Kidney (tissue), 14 donors: ENCODE data around the gene MYRIP. TPM values are rescaled to one million over a fixed set of nuclear protein-coding genes. Genes with fewer than 3 reads are reported as not detected.

Experiments
- DNase-seq, 5 donors: peaks; one replicate each; pipeline ENCODE4 v3.0.0-alpha.2; 2013 to 2020
- FAIRE-seq: peaks from 2 replicates; lab custom pipeline; 2012; peaks lifted over from hg19 to GRCh38; lab: Jason Lieb, UNC
- H3K27ac ChIP-seq, 2 donors: one replicate each; pipeline ENCODE4 v1.7.0; 2013; ENCODE audit warnings: low read depth in 2 of 2, low read length in 2 of 2, inconsistent platforms in 1 of 2
- H3K27me3 ChIP-seq: one replicate; pipeline ENCODE4 v1.7.1; 2013; ENCODE audit warnings: low read length, inconsistent platforms; ENCODE audit not compliant: control insufficient read depth, insufficient read depth
- H3K36me3 ChIP-seq, 3 donors: one replicate each; pipeline versions ENCODE4 v1.7.0 to v1.7.1; 2013; ENCODE audit warnings: low read length in 3 of 3, control low read depth in 1 of 3, inconsistent platforms in 1 of 3; ENCODE audit not compliant: insufficient read depth in 3 of 3, control insufficient read depth in 2 of 3
- H3K4me1 ChIP-seq, 3 donors: one replicate each; pipeline versions ENCODE4 v1.7.0 to v1.7.1; 2013; ENCODE audit warnings: low read length in 3 of 3, inconsistent platforms in 1 of 3, low read depth in 1 of 3; ENCODE audit not compliant: control insufficient read depth in 2 of 3, insufficient read depth in 2 of 3
- H3K4me3 ChIP-seq, 3 donors: one replicate each; pipeline versions ENCODE4 v1.7.0 to v1.8.1; 2013; ENCODE audit warnings: low read length in 3 of 3, control low read depth in 1 of 3, inconsistent platforms in 1 of 3
- H3K9ac ChIP-seq, 3 donors: one replicate each; pipeline versions ENCODE4 v1.7.0 to v1.7.1; 2013; ENCODE audit warnings: low read length in 3 of 3, control low read depth in 1 of 3, inconsistent platforms in 1 of 3
- H3K9me3 ChIP-seq, 3 donors: one replicate each; pipeline versions ENCODE4 v1.7.0 to v1.7.1; 2013; ENCODE audit warnings: low read length in 3 of 3, control low read depth in 1 of 3, inconsistent platforms in 1 of 3; ENCODE audit not compliant: control insufficient read depth in 2 of 3, insufficient read depth in 1 of 3
- CTCF ChIP-seq: IDR thresholded peaks from 3 replicates; pipeline ENCODE4 v1.5.1; 2012; ENCODE audit warnings: mild to moderate bottlenecking, moderate library complexity, borderline replicate concordance; ENCODE audit not compliant: insufficient read depth; ENCODE audit errors: extremely low read depth
- intact Hi-C: fragments of 100-400 bp; cut with DNase I; formaldehyde crosslinking; loops from one replicate; pipeline ENCODE4 v1.11.1; 2022
- polyA plus RNA-seq: library from polyadenylated mRNA; stranded (reverse); fragments of 350-450 nt; fragmentation: Illumina TruSeq; extraction: RNeasy Lipid Tissue Mini Kit (QIAGEN cat#74804); gene quantifications from one replicate; pipeline ENCODE4 v1.2.3, GENCODE V29; 2014; ENCODE audit warnings: low read depth, low replicate concordance; ENCODE audit not compliant: insufficient read depth
- total RNA-seq: library from RNA; stranded (reverse); fragmentation: NEBNext Ultra II Directional; extraction: Animal tissue kit (Norgen Biotek cat#: 25700); gene quantifications from one replicate; pipeline ENCODE4 v1.2.1, GENCODE V29; 2021
- donor health status: control.
- donor health status: control.
- donor health status: control.
- donor health status: control.
- donor health status: control.
- donor health status: DM: yes; HTN: yes; CAD: no.
- donor health status: Normal renal cell carcinoma (clear cell type).

The MYRIP gene
- total and polyA plus RNA-seq, 2 donors from 2014 or later, result 0.92 to 6.6 TPM

GRCh38 chr3:39961230-39961629, 151.8 kb downstream of the MYRIP start:
- FAIRE-seq, result no peak
- no peak for TF ChIP-seq CTCF
- Histone ChIP-seq H3K4me3 (no peak overlapping the region), H3K4me1 (peaks cover 0 to 2% (median 0%) of the 10 kb centered on the region in 3 donors), H3K36me3 (no peaks in the 10 kb centered on the region), H3K27me3 (no peaks in the 10 kb centered on the region), H3K9me3 (no peaks in the 10 kb centered on the region), H3K9ac (no peak overlapping the region), H3K27ac (no peak overlapping the region)
- DNase-seq, result no peak
- intact Hi-C loops, result no loop called here

- H3K36me3 ChIP-seq, result no peaks in the 10 kb centered on the region
- no peak overlapping the region for H3K27ac ChIP-seq
- H3K27me3 ChIP-seq, result no peaks in the 10 kb centered on the region
- DNase-seq (no peak), FAIRE-seq (no peak)
- H3K4me1 ChIP-seq, result peaks cover 0 to 2% (median 0%) of the 10 kb centered on the region in 3 donors
- no peaks in the 10 kb centered on the region for H3K9me3 ChIP-seq
- H3K4me3 ChIP-seq, result no peak overlapping the region
- intact Hi-C loops, result no loop called here
- TF ChIP-seq CTCF, result no peak
- no peak overlapping the region for H3K9ac ChIP-seq
Observed at GRCh38 chr3:39962581-39962980, 153.2 kb downstream of the MYRIP start.

GRCh38 chr3:39965461-39965860, 156.1 kb downstream of the MYRIP start:
- Histone ChIP-seq H3K27me3 (no peaks in the 10 kb centered on the region), H3K4me1 (peaks cover 0 to 2% (median 0%) of the 10 kb centered on the region in 3 donors), H3K4me3 (no peak overlapping the region), H3K36me3 (no peaks in the 10 kb centered on the region), H3K9ac (no peak overlapping the region), H3K9me3 (peaks cover 0 to 2% (median 0%) of the 10 kb centered on the region in 3 donors), H3K27ac (no peak overlapping the region)
- DNase-seq, result no peak
- no peak for TF ChIP-seq CTCF
- no peak for FAIRE-seq
- intact Hi-C loops, result no loop called here

GRCh38 chr3:39965997-39966396, 156.6 kb downstream of the MYRIP start:
- no peak for FAIRE-seq
- intact Hi-C loops, result no loop called here

More at GRCh38 chr3:39965997-39966396, 156.6 kb downstream of the MYRIP start:
- Histone ChIP-seq H3K9me3 (peaks cover 0 to 2% (median 0%) of the 10 kb centered on the region in 3 donors), H3K9ac (no peak overlapping the region), H3K36me3 (no peaks in the 10 kb centered on the region), H3K27ac (no peak overlapping the region), H3K4me3 (no peak overlapping the region), H3K27me3 (no peaks in the 10 kb centered on the region), H3K4me1 (no peaks in the 10 kb centered on the region)
- TF ChIP-seq CTCF, result no peak
- no peak for DNase-seq
